ENCODE data around the gene SLC7A5. TPM values are rescaled to one million over a fixed set of nuclear protein-coding genes. Genes with fewer than 3 reads are reported as not detected.

The SLC7A5 gene
- total RNA-seq, 1 donor from 2014 or later = 127 TPM

GRCh38 chr16:87849419-87850008, 19.8 kb downstream of the SLC7A5 start:
- peaks cover 73% of the 10 kb centered on the region for H3K4me1 Mint-ChIP-seq (ENCODE audit: unreplicated experiment)
- H3K27ac Mint-ChIP-seq (ENCODE audit: unreplicated experiment) = peak overlapping the region; percentile 10
- TF ChIP-seq CTCF (IDR thresholded peaks at IDR 0.05) = no peak
- DNase-seq (ENCODE audit: extremely low spot score, unreplicated experiment) = no peak
- no peaks in the 10 kb centered on the region for H3K27me3 Mint-ChIP-seq (ENCODE audit: unreplicated experiment)
- H3K4me3 Mint-ChIP-seq (ENCODE audit: unreplicated experiment) = no peak overlapping the region
- H3K36me3 Mint-ChIP-seq (ENCODE audit: unreplicated experiment) = peaks cover 30% of the 10 kb centered on the region
- H3K9me3 Mint-ChIP-seq (ENCODE audit: unreplicated experiment) = no peaks in the 10 kb centered on the region

GRCh38 chr16:87848676-87849345, 20.5 kb downstream of the SLC7A5 start:
- peaks cover 28% of the 10 kb centered on the region for H3K36me3 Mint-ChIP-seq (ENCODE audit: unreplicated experiment)
- H3K4me1 Mint-ChIP-seq (ENCODE audit: unreplicated experiment) = peaks cover 75% of the 10 kb centered on the region
- H3K9me3 Mint-ChIP-seq (ENCODE audit: unreplicated experiment) = no peaks in the 10 kb centered on the region
- H3K27ac Mint-ChIP-seq (ENCODE audit: unreplicated experiment) = no peak overlapping the region
- DNase-seq (ENCODE audit: extremely low spot score, unreplicated experiment) = no peak
- TF ChIP-seq CTCF (IDR thresholded peaks at IDR 0.05) = no peak
- H3K4me3 Mint-ChIP-seq (ENCODE audit: unreplicated experiment) = no peak overlapping the region
- H3K27me3 Mint-ChIP-seq (ENCODE audit: unreplicated experiment) = no peaks in the 10 kb centered on the region

DNA sequence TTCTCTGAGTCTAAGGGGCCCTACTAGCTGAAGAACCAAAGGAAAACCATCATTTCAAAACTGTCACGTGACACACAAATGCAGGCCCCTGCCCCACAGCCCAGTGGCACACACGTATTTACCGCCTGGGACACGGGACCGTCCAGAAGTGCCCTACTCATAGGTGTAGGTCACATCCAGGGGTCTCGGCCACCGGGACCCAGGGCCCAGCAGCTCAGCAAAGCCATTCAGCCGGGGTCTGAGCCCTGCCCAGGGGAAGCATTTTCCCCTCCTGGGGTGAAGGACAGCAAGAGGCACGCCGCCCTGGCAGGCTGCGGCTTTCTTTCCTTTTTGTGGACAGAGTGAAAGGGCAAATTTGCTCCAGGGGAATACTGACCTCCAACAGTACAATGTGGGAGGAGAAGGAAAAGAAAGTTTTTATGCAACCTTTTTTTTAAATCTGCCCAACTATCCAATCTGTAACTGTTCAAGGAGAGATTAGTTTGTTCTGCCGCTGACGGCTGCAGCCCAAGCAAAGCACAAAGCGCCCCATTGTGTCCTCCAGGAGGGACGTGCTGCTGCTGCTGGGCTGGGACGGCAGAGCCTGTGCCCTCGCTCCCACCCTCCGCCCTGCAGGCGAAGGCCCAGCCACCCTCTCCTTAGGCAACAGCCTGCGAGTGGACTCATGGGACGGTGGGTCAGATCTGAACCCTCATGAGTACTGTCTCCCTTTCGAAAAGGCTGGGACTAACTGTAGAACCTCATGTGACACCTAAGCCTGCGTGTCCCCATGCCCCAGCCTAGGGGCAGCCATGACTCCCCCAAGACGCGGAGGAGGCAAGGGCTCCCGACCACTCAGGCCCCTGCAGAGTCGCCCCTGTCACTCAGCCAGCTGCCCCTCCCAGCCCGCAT, 21.3 kb downstream of the SLC7A5 start:
- H3K27ac Mint-ChIP-seq (ENCODE audit: unreplicated experiment) = peak overlapping the region; percentile 62
- H3K4me1 Mint-ChIP-seq (ENCODE audit: unreplicated experiment) = peaks cover 75% of the 10 kb centered on the region
- no peak for TF ChIP-seq CTCF (IDR thresholded peaks at IDR 0.05)
- no peaks in the 10 kb centered on the region for H3K27me3 Mint-ChIP-seq (ENCODE audit: unreplicated experiment)
- H3K9me3 Mint-ChIP-seq (ENCODE audit: unreplicated experiment) = no peaks in the 10 kb centered on the region
- peaks cover 28% of the 10 kb centered on the region for H3K36me3 Mint-ChIP-seq (ENCODE audit: unreplicated experiment)
- peak overlapping the region; percentile 18 for H3K4me3 Mint-ChIP-seq (ENCODE audit: unreplicated experiment)
- DNase-seq (ENCODE audit: extremely low spot score, unreplicated experiment) = no peak

GRCh38 chr16:87847467-87847784, 21.9 kb downstream of the SLC7A5 start:
- H3K27me3 Mint-ChIP-seq (ENCODE audit: unreplicated experiment) = no peaks in the 10 kb centered on the region
- no peak for DNase-seq (ENCODE audit: extremely low spot score, unreplicated experiment)
- H3K4me3 Mint-ChIP-seq (ENCODE audit: unreplicated experiment) = no peak overlapping the region
- H3K4me1 Mint-ChIP-seq (ENCODE audit: unreplicated experiment) = peaks cover 73% of the 10 kb centered on the region
- H3K9me3 Mint-ChIP-seq (ENCODE audit: unreplicated experiment) = no peaks in the 10 kb centered on the region
- H3K36me3 Mint-ChIP-seq (ENCODE audit: unreplicated experiment) = peaks cover 32% of the 10 kb centered on the region
- no peak overlapping the region for H3K27ac Mint-ChIP-seq (ENCODE audit: unreplicated experiment)
- TF ChIP-seq CTCF (IDR thresholded peaks at IDR 0.05) = no peak
